ENCODE data around the gene SLC38A2.

DNA sequence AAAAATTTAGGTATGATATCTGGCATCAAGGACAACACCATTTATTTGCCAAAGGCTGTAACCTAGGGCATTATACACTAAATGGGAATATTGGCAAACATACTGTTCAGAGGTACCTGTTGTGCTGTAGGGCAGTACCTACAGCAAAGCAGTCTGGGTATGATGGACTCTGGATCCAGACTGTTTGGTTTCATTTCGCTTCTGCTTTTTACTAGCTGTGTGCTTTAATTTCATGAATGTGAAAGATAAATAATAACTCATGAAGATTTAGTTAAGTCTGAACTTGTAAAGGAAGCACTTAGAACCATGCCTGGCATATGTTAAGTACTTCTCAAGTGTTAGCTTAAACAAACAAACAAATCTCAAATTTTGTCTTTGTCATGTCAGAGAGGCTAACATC is 17.7 kb upstream of the SLC38A2 start:
- no peak for TF ChIP-seq RAD21 (conservative IDR thresholded peaks at IDR 0.05)
- TF ChIP-seq, protein P1, sequence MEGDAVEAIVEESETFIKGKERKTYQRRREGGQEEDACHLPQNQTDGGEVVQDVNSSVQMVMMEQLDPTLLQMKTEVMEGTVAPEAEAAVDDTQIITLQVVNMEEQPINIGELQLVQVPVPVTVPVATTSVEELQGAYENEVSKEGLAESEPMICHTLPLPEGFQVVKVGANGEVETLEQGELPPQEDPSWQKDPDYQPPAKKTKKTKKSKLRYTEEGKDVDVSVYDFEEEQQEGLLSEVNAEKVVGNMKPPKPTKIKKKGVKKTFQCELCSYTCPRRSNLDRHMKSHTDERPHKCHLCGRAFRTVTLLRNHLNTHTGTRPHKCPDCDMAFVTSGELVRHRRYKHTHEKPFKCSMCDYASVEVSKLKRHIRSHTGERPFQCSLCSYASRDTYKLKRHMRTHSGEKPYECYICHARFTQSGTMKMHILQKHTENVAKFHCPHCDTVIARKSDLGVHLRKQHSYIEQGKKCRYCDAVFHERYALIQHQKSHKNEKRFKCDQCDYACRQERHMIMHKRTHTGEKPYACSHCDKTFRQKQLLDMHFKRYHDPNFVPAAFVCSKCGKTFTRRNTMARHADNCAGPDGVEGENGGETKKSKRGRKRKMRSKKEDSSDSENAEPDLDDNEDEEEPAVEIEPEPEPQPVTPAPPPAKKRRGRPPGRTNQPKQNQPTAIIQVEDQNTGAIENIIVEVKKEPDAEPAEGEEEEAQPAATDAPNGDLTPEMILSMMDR (IDR thresholded peaks at IDR 0.05; ENCODE audit: poor library complexity, severe bottlenecking), result no peak
